Measurements from ENCODE around the gene DYSF. TPM values are rescaled to one million over a fixed set of nuclear protein-coding genes. Genes with fewer than 3 reads are reported as not detected.

Gene DYSF
- total RNA-seq, 1 donor from 2014 or later: 11.1 TPM

DNA sequence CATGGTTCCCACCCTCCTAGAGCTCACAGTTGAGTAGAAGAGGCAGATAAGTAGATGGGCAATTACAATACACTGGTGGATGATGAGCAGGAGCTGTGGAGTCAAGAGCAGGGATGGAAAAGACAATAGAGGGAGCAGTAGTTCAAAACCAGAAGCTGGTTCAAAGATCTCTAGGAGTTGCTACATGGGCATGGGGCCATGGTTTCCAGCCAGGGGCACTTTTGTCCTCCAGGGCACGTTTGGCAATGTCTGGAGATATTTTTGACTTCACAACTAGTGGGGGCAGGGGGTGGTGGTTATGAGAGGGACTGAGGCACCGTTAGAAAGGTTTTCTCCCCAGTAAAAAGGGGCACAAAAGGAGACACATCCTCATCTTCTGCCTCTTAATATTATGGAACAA, 236.0 kb downstream of the DYSF start:
- Mint-ChIP-seq H3K27ac (ENCODE audit: unreplicated experiment) (no peak overlapping the region), H3K27me3 (ENCODE audit: unreplicated experiment) (no peaks in the 10 kb centered on the region), H3K4me1 (ENCODE audit: low read depth, unreplicated experiment) (peaks cover 4% of the 10 kb centered on the region), H3K4me3 (ENCODE audit: unreplicated experiment) (no peak overlapping the region), H3K36me3 (ENCODE audit: unreplicated experiment) (peaks cover 8% of the 10 kb centered on the region), H3K9me3 (ENCODE audit: unreplicated experiment) (peaks cover 3% of the 10 kb centered on the region)
- TF ChIP-seq, protein P1, sequence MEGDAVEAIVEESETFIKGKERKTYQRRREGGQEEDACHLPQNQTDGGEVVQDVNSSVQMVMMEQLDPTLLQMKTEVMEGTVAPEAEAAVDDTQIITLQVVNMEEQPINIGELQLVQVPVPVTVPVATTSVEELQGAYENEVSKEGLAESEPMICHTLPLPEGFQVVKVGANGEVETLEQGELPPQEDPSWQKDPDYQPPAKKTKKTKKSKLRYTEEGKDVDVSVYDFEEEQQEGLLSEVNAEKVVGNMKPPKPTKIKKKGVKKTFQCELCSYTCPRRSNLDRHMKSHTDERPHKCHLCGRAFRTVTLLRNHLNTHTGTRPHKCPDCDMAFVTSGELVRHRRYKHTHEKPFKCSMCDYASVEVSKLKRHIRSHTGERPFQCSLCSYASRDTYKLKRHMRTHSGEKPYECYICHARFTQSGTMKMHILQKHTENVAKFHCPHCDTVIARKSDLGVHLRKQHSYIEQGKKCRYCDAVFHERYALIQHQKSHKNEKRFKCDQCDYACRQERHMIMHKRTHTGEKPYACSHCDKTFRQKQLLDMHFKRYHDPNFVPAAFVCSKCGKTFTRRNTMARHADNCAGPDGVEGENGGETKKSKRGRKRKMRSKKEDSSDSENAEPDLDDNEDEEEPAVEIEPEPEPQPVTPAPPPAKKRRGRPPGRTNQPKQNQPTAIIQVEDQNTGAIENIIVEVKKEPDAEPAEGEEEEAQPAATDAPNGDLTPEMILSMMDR (IDR thresholded peaks at IDR 0.05; ENCODE audit: partially characterized antibody, unreplicated experiment): no peak
- DNase-seq: no peak

DNA sequence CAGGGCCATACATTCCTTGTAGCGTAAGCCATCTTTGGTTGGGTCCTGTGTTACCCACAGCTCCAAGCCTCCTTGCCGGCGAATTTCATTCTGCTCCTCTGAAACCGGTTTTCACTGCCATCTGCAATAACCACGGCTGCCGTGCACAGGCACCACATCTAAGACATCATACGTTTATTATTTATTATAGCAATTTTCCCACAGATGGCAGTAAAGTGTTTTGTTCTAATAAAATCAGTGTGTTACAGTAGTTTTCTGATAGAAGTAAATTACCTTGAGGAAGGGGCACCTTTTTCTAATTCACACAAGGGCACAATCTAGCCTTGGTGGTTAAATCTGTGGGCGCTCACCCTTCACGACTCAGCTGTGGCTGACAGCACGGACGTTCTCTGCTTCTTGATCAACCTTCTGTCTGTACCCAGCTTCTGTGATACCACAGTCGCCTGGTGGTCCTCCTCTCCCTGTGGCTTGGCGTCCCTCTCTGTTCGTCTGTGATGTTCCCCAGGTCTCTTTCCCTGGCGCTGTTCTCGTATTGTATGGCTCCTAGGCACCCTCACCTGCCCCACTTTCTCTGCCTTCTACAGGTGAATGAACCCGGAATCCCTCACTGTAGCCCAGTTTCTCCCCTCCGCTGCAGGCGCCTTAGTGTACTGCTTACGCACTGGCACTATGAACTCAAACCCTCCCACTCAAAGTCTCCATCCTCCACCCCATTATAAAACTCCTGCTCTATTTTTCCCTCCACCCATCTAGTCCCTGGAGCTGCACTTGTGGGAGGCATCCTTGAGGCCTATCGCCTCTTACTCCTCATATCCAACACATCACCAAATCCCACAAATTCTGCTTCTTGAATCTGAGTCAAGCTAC, 236.8 kb downstream of the DYSF start:
- no peak overlapping the region for H3K4me3 Mint-ChIP-seq (ENCODE audit: unreplicated experiment)
- H3K9me3 Mint-ChIP-seq (ENCODE audit: unreplicated experiment): peaks cover 3% of the 10 kb centered on the region
- DNase-seq: no peak
- H3K4me1 Mint-ChIP-seq (ENCODE audit: low read depth, unreplicated experiment): peaks cover 6% of the 10 kb centered on the region
- H3K36me3 Mint-ChIP-seq (ENCODE audit: unreplicated experiment): peaks cover 8% of the 10 kb centered on the region
- TF ChIP-seq, protein P1 (IDR thresholded peaks at IDR 0.05; ENCODE audit: partially characterized antibody, unreplicated experiment): no peak
- H3K27me3 Mint-ChIP-seq (ENCODE audit: unreplicated experiment): no peaks in the 10 kb centered on the region
- H3K27ac Mint-ChIP-seq (ENCODE audit: unreplicated experiment): no peak overlapping the region

DNA sequence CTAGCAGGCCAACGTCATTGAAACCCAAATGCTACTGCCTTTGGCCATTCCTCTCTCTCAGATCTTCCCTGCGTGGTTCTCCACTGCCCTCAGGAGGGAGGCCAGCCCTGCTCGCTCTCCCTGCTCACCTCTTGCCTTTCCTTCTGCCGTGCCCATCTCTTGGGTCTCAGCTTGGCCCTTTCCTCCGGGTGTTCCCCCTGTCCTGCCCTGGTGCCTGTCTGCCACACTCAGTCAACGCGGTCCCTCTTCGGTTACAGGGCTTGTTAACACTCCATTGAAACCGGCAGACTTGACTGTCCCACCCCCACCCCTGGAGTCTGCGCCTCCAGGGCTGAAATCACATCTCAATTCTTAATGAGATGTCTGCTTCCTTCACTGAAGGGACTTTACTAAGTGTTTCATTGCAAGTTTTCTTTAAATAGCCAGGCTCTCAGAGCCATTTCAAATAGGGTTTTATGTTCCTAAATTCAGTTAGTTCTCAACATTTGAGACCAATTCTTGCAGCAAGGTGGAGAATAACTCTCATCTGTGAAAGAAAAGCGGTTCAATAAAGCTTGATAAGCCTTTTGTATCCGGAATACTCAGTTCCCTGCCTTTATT, 237.6 kb downstream of the DYSF start:
- no peak overlapping the region for H3K27ac Mint-ChIP-seq (ENCODE audit: unreplicated experiment)
- peaks cover 3% of the 10 kb centered on the region for H3K9me3 Mint-ChIP-seq (ENCODE audit: unreplicated experiment)
- H3K4me1 Mint-ChIP-seq (ENCODE audit: low read depth, unreplicated experiment): peaks cover 6% of the 10 kb centered on the region
- H3K4me3 Mint-ChIP-seq (ENCODE audit: unreplicated experiment): no peak overlapping the region
- H3K36me3 Mint-ChIP-seq (ENCODE audit: unreplicated experiment): peaks cover 8% of the 10 kb centered on the region
- TF ChIP-seq, protein P1 (IDR thresholded peaks at IDR 0.05; ENCODE audit: partially characterized antibody, unreplicated experiment): no peak
- DNase-seq: no peak
- H3K27me3 Mint-ChIP-seq (ENCODE audit: unreplicated experiment): no peaks in the 10 kb centered on the region

DNA sequence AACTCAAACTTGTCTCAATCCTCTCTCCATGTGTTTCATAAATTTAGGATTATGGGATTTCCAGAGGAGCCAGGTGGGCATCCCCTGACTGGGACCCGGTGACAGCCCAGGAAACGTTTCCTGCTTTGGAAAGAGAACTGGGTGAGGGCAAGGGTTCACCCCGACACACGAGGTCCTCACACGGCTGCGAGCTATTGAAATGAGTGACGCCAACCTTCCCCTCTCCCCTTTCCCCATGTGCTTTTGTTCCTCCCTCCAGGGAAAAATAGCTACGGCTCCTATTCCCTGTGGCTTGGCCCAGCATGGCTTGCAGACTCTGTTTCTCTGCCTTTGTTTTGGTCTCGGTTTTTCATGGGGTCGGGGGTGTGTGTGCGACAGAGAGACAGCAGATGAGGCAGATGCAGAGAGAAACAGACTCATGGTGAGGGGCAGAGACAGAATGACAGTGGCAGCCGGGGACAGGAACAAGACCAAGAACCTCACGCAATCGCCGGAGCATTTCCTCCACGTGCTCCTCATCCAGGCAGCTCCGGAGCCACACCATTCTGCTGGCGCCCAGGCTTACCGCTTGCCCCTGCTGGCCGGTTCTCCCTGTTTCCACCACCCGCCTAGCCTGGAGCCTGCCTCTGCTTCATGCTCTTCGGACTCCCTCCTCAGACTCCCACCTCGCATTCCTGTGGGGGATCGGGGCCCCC, 238.5 kb downstream of the DYSF start:
- no peak for DNase-seq

More for the DNA sequence above, 238.5 kb downstream of the DYSF start:
- Mint-ChIP-seq H3K4me1 (ENCODE audit: low read depth, unreplicated experiment) (peaks cover 6% of the 10 kb centered on the region), H3K27ac (ENCODE audit: unreplicated experiment) (no peak overlapping the region), H3K9me3 (ENCODE audit: unreplicated experiment) (peaks cover 5% of the 10 kb centered on the region), H3K27me3 (ENCODE audit: unreplicated experiment) (no peaks in the 10 kb centered on the region), H3K36me3 (ENCODE audit: unreplicated experiment) (peaks cover 8% of the 10 kb centered on the region), H3K4me3 (ENCODE audit: unreplicated experiment) (no peak overlapping the region)
- TF ChIP-seq, protein P1 (IDR thresholded peaks at IDR 0.05; ENCODE audit: partially characterized antibody, unreplicated experiment): no peak
